ENCODE results near the gene OR2J3.

OR2J3 gene

DNA sequence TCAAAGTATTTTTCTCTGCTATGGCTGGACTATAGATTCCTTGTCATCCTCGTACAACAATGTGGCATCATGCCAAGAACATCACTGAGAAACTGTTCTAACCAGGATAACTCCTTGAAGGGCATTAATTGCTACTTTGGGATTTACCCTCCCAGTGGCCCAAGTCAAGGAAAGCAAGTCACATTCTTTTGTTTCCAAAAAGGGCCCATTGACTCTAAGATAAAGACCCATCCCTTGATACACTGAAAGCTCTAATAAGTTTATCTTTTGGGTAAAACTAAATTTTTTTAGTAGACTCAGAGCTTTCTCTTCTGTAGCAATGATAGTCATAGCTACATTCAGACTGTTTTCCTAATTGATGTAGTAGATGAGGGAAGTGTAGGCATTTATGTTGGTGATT, at the start of gene OR2J3:
Gene OR2J3 (plus strand): TSS at position 301 of the 400 bp plus-strand sequence. CDS start 3,833 bp downstream, outside the sequence.
- ChIA-PET POLR2A (no interaction called here), CTCF (no interaction called here)
- H3K4me3 ChIP-seq (ENCODE audit: low read depth, low read length), result no peak within 1 kb of the TSS
- DNase-seq (ENCODE audit: low read depth, low spot score), result no peak
- TF ChIP-seq, protein P1, sequence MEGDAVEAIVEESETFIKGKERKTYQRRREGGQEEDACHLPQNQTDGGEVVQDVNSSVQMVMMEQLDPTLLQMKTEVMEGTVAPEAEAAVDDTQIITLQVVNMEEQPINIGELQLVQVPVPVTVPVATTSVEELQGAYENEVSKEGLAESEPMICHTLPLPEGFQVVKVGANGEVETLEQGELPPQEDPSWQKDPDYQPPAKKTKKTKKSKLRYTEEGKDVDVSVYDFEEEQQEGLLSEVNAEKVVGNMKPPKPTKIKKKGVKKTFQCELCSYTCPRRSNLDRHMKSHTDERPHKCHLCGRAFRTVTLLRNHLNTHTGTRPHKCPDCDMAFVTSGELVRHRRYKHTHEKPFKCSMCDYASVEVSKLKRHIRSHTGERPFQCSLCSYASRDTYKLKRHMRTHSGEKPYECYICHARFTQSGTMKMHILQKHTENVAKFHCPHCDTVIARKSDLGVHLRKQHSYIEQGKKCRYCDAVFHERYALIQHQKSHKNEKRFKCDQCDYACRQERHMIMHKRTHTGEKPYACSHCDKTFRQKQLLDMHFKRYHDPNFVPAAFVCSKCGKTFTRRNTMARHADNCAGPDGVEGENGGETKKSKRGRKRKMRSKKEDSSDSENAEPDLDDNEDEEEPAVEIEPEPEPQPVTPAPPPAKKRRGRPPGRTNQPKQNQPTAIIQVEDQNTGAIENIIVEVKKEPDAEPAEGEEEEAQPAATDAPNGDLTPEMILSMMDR (IDR thresholded peaks at IDR 0.05; ENCODE audit: insufficient read depth, low read length, missing control alignments), result no peak

DNA sequence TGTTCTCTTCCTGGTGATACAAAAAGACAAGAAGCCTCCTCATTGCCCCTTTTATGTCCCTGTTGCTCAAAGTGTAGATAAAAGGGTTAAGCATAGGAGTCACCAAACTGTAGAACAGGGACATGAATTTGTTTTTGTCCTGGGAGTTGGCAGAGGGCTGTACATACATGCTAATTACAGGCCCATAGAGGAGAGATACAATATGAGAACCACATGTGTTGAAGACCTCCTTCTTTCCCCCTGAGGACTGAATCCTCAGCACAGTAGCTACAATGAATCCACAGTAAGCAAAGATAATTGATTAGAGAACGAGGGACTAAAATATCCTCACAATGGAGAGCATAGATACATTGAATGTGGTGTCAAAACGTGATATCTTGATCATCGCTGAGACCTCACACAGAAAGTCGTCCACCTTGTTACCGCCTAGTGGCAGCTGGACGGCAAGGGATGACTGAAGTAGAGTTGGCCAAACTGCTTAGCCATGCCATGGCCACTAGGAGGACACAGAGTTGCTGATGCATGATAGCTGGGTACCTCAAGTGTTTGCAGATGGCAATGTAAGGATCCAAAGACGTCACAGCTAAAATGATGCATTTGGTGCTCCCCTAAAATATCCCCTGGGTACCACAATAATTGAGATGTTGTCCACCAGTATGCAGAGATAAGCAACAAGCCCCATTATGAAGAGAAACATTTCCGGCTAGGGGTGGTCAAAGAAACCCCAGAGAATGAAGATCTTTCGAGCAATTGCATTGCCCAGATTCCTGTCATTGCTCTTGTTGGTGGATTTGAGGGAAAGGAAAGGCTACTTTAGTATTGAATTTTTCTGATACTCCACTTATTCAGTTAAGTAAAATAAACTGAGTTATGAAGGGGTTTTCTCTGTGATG, 35.8 kb upstream of the OR2J3 start:
- DNase-seq (ENCODE audit: low read depth, low spot score), result no peak
- POLR2A ChIA-PET, result no interaction called here
- no peak overlapping the region for H3K4me3 ChIP-seq (ENCODE audit: low read depth, low read length)
- TF ChIP-seq, protein P1 (IDR thresholded peaks at IDR 0.05; ENCODE audit: insufficient read depth, low read length, missing control alignments), result peak; percentile 60
- CTCF ChIA-PET, result no interaction called here

DNA sequence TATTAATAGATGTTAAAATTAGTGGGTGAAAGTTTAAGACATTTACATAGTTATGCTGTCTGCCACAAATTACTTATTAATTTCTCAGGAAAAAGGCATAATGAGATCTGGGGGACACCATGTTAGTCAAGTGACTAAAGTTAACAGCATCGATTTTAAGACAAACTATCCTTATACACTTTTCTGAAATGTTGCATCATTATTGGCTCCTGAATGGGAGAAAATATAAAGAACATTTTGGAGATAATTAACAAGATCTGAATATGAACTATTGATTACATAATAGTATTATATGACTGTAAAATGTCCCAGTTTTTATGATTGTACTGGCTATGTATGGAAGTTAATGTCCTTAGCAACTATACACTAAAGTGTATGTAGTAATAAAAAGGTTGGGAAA, 28.7 kb upstream of the OR2J3 start:
- no peak overlapping the region for H3K4me3 ChIP-seq (ENCODE audit: low read depth, low read length)
- ChIA-PET POLR2A (no interaction called here), CTCF (no interaction called here)
- TF ChIP-seq, protein P1 (IDR thresholded peaks at IDR 0.05; ENCODE audit: insufficient read depth, low read length, missing control alignments), result no peak
- no peak for DNase-seq (ENCODE audit: low read depth, low spot score)

DNA sequence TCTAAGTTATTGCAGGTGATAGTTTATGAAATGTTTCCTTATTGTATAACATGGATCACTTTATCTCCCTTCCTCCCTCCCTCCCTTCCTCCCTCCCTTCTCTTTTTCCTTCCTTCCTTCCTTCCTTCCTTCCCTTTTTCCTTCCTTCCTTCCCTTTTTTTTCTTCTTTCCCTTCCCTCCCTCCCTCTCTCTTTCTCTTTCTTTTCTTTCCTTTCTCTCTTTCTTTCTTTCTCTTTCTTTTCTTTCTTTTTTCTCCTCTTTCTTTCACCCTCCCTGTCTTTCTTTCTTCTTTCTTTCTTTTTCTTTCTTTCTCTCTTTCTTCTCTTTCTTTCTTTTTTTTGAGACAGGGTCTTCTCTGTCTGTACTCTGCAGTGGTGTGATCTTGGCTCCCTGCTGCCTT, 26.5 kb upstream of the OR2J3 start:
- CTCF ChIA-PET, result no interaction called here
- no peak overlapping the region for H3K4me3 ChIP-seq (ENCODE audit: low read depth, low read length)
- POLR2A ChIA-PET, result no interaction called here
- no peak for DNase-seq (ENCODE audit: low read depth, low spot score)
- TF ChIP-seq, protein P1 (IDR thresholded peaks at IDR 0.05; ENCODE audit: insufficient read depth, low read length, missing control alignments), result no peak

DNA sequence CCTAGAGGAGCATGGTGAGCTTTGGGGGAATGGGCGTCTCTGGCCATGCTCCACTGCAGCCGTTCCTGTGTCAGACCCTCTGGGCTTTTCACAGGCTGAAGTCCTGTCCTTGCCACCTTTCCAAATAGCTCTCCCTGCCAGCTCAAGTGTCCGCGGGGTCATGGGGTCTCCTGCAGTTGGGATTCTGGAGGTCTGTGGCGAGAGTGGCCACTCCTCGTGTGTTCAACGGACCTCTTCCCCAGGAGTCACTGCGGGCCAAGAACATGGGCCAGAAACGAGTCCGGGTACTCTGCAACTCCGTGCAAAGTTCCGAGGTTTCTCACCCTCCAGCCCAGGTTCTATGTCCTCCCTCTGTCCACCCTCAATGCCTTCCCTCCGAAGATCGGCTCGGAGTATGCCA, 25.4 kb upstream of the OR2J3 start:
- no peak for DNase-seq (ENCODE audit: low read depth, low spot score)
- TF ChIP-seq, protein P1 (IDR thresholded peaks at IDR 0.05; ENCODE audit: insufficient read depth, low read length, missing control alignments), result no peak
- ChIA-PET CTCF (no interaction called here), POLR2A (no interaction called here)
- H3K4me3 ChIP-seq (ENCODE audit: low read depth, low read length), result no peak overlapping the region

DNA sequence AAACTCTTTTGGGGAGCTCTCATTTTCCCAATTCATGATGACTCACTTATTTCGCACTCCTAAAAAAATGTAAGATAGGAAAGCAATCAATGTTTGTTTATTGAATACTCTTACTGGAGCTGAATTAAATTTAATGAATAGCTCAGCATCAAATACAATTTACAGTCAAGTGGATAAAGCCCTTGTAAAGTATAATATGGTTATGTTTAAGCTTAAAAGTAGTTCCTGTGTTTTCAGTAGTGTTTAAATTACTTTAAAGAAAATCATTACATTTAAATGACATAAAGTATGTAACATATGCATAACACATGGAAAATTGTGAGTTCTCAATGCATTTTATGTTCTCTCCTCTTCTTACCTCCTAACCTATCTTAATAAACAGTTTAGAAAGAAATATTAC, 20.6 kb upstream of the OR2J3 start, which contains the start of gene OR2B3:
Gene OR2B3 (minus strand): TSS at position 101 of the 400 bp plus-strand sequence. CDS start 65 bp downstream, at position 36.
- ChIA-PET CTCF (no interaction called here), POLR2A (no interaction called here)
- H3K4me3 ChIP-seq (ENCODE audit: low read depth, low read length), result no peak within 1 kb of the TSS
- no peak for DNase-seq (ENCODE audit: low read depth, low spot score)
- TF ChIP-seq, protein P1 (IDR thresholded peaks at IDR 0.05; ENCODE audit: insufficient read depth, low read length, missing control alignments), result no peak
